22Rv1 (cell line): ENCODE data around the gene WASF1.

Experiments used
- CTCF ChIP-seq: fragments of 450-650 bp; IDR thresholded peaks from 2 replicates; pipeline ENCODE4 v1.5.1; 2017; ENCODE audit warnings: mild to moderate bottlenecking
- ZFX ChIP-seq: fragments of 450-650 bp; IDR thresholded peaks from 2 replicates; pipeline ENCODE4 v1.6.1; 2017; ENCODE audit warnings: antibody characterized with exemption, borderline replicate concordance

DNA sequence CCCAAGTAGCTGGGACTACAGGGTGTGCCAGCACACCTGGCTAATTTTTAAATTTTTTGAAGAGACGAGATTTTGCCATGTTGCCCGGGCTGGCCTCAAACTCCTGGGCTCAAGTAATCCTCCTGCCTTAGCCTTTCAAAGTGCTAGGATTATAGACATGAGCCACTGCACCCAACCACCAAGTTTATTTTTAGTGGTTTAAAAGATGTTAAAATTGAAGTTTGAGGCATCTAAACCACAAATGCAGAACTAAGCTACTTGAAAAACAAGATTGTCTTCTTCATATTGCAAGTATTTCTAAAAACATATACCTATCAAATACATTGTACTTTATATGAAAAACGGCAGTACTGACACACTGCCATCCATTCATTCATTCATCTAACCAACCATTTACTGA is 31.6 kb downstream of the WASF1 start:
- TF ChIP-seq CTCF: no peak
- no peak for TF ChIP-seq ZFX
